ENCODE measurements around the gene SPDYC.
"Not testable (repeated sequence)": the region's sequence is repeated elsewhere in the genome, so short reads cannot be mapped to it uniquely, and the experiment has no call there.

Gene SPDYC

DNA sequence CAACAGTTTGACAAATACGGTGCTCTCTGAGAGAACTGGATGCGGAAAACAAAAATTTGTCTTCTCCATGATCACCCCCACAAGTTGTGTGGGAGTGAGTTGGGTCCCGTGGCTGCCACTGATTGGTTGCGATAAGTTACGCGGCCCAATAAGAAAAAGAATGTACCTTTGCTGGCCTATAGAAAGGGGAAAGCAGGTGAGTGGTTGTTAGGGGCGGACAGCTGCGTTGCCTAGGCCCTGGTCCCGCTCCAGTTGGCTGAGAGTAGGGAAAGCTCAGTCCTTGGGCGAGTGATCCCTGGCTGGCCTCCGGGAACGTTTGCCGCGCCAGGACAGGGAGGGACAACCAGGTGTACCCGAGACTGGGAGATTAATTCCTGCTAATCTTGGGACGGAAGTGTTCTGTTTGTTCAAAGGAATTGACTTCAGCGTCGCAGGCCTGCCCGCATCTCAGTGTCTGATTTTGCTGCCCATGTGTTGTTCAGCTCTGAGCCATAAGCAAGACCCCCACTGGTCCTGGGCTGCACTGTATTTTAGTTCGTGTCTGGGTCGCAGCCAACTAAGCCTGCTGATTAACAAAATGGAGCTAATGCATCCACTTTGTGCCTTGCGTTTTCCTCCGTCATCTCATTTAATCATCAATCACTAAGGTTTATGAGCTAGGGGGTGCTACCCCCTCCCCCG is 34.9 kb upstream of the SPDYC start:
- Histone ChIP-seq H3K4me1 (ENCODE audit: control insufficient read depth, insufficient read depth, low read length) (peaks cover 9% of the 10 kb centered on the region), H3K27me3 (ENCODE audit: control insufficient read depth, insufficient read depth, low read length) (no peaks in the 10 kb centered on the region), H3K27ac (ENCODE audit: low read depth, low read length) (peak overlapping the region; percentile 98), H3K36me3 (ENCODE audit: control insufficient read depth, insufficient read depth, low read length) (peaks cover 28% of the 10 kb centered on the region), H3K9me3 (ENCODE audit: control insufficient read depth, insufficient read depth, low read length) (no peaks in the 10 kb centered on the region), H3K4me3 (ENCODE audit: low read depth, low read length) (peak overlapping the region; percentile 83), H3K9ac (ENCODE audit: low read depth, low read length) (peak overlapping the region; percentile 98)

DNA sequence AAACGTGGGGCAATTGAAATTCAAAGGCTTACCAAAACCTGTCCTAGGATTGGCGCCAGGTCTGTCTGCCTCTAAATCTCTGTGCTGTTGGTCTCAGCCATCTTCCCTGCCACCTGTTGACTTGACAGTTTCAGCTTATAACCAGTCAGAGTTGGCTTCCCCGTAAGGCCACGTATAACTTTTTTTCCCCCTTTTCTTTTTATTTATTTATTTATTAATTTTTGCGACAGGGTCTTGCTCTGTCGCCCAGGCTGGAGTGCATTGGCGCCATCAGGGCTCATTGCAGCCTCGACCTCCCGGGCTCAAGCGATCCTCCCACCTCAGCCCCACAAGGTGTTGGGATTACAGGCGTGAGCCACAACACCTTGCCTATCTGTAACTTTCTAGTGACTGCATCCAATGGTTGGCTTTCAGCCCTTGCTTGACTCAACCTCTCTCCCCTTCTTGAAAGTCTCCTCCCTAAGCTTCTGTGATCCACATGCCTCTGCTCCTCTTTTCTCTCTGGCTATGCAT is 34.3 kb upstream of the SPDYC start:
- Histone ChIP-seq H3K4me3 (ENCODE audit: low read depth, low read length) (peak overlapping the region; percentile 83), H3K9me3 (ENCODE audit: control insufficient read depth, insufficient read depth, low read length) (no peaks in the 10 kb centered on the region), H3K27me3 (ENCODE audit: control insufficient read depth, insufficient read depth, low read length) (no peaks in the 10 kb centered on the region), H3K36me3 (ENCODE audit: control insufficient read depth, insufficient read depth, low read length) (peaks cover 24% of the 10 kb centered on the region), H3K9ac (ENCODE audit: low read depth, low read length) (peak overlapping the region; percentile 98; the same call in 1 of the 2 replicates), H3K27ac (ENCODE audit: low read depth, low read length) (peak overlapping the region; percentile 98), H3K4me1 (ENCODE audit: control insufficient read depth, insufficient read depth, low read length) (peaks cover 9% of the 10 kb centered on the region)

DNA sequence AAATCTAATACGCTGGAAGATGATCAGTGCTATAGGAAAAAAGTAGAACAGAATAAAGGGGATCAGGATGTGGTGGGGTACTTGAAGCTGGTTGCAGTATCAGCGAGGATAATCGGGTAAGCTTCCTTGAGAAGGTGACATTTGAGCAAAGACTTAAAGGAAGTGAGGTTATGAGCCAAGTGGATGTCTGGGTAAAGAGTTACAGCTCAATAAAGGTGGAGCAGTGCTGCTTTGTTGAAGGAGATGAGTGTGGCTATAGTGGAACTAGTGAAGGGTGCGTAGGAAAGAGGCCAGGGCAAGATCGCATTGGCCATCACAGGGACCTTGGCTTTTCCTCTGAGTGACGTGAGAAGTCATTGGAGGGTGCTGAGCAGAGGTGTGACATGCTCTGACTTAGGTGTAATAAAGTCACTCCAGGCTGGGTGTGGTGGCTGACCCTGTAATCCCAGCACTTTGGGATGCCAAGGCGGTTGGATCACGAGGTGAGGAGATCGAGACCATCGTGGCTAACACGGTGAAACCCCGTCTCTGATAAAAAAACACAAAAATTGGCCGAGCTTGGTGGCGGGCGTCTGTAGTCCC is 33.4 kb upstream of the SPDYC start:
- Histone ChIP-seq H3K9me3 (ENCODE audit: control insufficient read depth, insufficient read depth, low read length) (no peaks in the 10 kb centered on the region), H3K4me3 (ENCODE audit: low read depth, low read length) (no peak overlapping the region)

DNA sequence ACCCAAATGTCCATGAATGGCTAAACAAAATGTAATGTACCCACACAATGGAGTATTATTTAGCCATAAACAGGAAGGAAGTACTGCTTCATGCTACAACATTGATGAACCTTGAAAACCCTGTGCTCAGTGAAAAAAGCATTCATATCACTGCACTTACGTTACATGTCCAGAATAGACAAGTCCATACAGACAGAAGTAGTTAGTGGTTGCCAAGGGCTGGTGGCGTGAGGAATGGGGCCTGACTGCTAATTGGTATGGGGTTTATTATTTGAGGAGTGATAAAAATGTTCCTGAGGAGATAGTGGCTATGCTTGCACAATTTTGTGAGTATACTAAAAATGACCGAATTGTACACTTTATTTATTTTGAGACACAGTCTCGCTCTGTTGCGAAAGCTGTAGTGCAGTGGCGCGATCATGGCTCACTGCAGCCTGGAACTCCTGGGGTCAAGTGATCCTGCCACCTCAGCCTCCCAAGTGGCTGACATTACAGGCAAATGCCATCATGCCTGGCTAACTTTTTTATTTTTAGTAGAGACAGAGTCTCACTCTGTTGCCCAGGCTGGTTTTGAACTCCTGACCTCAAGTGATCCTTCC is 28.0 kb upstream of the SPDYC start:
- Histone ChIP-seq H3K27me3 (ENCODE audit: control insufficient read depth, insufficient read depth, low read length) (no peaks in the 10 kb centered on the region), H3K36me3 (ENCODE audit: control insufficient read depth, insufficient read depth, low read length) (no peaks in the 10 kb centered on the region), H3K9me3 (ENCODE audit: control insufficient read depth, insufficient read depth, low read length) (no peaks in the 10 kb centered on the region), H3K4me3 (ENCODE audit: low read depth, low read length) (no peak overlapping the region), H3K4me1 (ENCODE audit: control insufficient read depth, insufficient read depth, low read length) (no peaks in the 10 kb centered on the region), H3K9ac (ENCODE audit: low read depth, low read length) (no peak overlapping the region), H3K27ac (ENCODE audit: low read depth, low read length) (no peak overlapping the region)

More for the DNA sequence above, 33.4 kb upstream of the SPDYC start:
- Histone ChIP-seq H3K27me3 (ENCODE audit: control insufficient read depth, insufficient read depth, low read length) (no peaks in the 10 kb centered on the region), H3K4me1 (ENCODE audit: control insufficient read depth, insufficient read depth, low read length) (peaks cover 9% of the 10 kb centered on the region), H3K27ac (ENCODE audit: low read depth, low read length) (no peak overlapping the region), H3K9ac (ENCODE audit: low read depth, low read length) (no peak overlapping the region), H3K36me3 (ENCODE audit: control insufficient read depth, insufficient read depth, low read length) (peaks cover 14% of the 10 kb centered on the region)

DNA sequence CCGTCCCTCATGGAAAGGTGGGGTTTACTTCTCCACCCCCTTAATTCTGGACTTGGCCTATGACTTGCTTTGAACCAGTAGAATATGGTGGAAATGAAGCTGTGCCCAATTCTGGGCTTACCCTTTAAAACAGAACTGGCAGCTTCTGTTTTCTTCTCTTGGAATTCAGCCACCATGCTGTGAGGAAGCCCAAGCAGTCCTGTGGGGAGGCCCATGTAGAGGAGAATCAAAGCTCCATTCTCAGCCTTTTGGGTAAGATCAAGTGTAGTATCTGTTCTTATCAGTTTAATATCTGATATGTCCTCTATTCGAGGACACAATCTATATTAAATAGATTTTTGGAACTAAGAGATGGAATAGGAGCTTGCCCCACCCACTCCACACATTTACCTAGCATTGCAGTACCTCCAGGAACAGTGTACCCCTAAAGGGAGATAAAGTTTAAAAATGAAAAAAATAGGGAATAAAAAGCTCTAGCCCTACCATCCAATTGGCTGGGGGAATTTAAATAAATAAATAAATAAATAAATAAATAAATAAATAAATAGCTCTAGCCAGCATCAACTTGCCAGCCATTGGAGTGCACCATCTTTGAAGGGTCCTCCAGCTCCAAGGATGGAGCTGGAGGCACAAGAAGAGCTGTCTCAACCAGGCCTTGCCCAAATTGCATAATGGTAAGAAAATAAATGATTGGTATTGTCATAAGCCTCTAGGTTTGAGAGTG is 22.5 kb upstream of the SPDYC start:
- H3K36me3 ChIP-seq (ENCODE audit: control insufficient read depth, insufficient read depth, low read length): no peaks in the 10 kb centered on the region
- no peaks in the 10 kb centered on the region for H3K9me3 ChIP-seq (ENCODE audit: control insufficient read depth, insufficient read depth, low read length)
- no peak overlapping the region for H3K9ac ChIP-seq (ENCODE audit: low read depth, low read length)
- no peaks in the 10 kb centered on the region for H3K27me3 ChIP-seq (ENCODE audit: control insufficient read depth, insufficient read depth, low read length)
- H3K27ac ChIP-seq (ENCODE audit: low read depth, low read length): no peak overlapping the region
- no peaks in the 10 kb centered on the region for H3K4me1 ChIP-seq (ENCODE audit: control insufficient read depth, insufficient read depth, low read length)
- H3K4me3 ChIP-seq (ENCODE audit: low read depth, low read length): no peak overlapping the region

DNA sequence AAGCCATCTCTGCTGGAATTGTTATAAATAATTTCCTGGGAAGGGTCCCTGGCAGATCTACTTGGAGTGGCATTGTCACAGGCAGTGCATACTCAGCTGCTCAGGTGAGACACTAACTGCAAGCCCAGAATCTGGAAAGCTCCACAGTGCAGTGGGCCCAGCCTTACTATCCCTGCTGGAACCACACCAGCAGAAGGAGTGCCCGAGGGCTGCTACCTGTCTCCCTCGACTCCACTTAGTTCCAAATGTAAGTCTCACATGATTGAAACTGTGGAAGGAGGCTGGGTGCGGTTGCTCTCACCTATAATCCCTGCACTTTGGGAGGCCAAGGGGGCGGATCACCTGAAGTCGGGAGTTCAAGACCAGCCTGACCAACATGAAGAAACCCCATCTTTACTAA is 21.4 kb upstream of the SPDYC start:
- Histone ChIP-seq H3K9me3 (ENCODE audit: control insufficient read depth, insufficient read depth, low read length) (no peaks in the 10 kb centered on the region), H3K36me3 (ENCODE audit: control insufficient read depth, insufficient read depth, low read length) (no peaks in the 10 kb centered on the region), H3K4me1 (ENCODE audit: control insufficient read depth, insufficient read depth, low read length) (no peaks in the 10 kb centered on the region), H3K4me3 (ENCODE audit: low read depth, low read length) (no peak overlapping the region), H3K9ac (ENCODE audit: low read depth, low read length) (no peak overlapping the region), H3K27me3 (ENCODE audit: control insufficient read depth, insufficient read depth, low read length) (no peaks in the 10 kb centered on the region), H3K27ac (ENCODE audit: low read depth, low read length) (no peak overlapping the region)

DNA sequence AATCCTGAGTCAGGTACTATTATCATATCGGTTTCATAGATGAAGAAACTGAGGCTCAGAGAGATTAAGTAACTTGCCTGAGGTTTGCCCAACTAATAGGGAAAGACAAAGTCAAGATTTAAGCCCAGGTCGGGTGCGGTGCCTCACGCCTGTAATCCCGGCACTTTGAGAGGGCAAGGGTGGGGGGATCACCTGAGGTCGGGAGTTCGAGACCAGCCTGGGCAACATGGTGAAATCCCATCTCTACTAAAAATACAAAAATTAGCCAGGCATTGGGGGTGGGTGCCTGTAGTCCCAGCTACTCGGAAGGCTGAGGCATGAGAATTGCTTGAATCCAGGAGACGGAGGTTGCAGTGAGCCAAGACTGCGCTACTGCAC is 19.9 kb upstream of the SPDYC start:
- H3K9ac ChIP-seq (ENCODE audit: low read depth, low read length); H3K36me3 ChIP-seq (ENCODE audit: control insufficient read depth, insufficient read depth, low read length); H3K27ac ChIP-seq (ENCODE audit: low read depth, low read length); H3K27me3 ChIP-seq (ENCODE audit: control insufficient read depth, insufficient read depth, low read length); H3K4me1 ChIP-seq (ENCODE audit: control insufficient read depth, insufficient read depth, low read length); H3K4me3 ChIP-seq (ENCODE audit: low read depth, low read length); H3K9me3 ChIP-seq (ENCODE audit: control insufficient read depth, insufficient read depth, low read length): not testable (repeated sequence)

DNA sequence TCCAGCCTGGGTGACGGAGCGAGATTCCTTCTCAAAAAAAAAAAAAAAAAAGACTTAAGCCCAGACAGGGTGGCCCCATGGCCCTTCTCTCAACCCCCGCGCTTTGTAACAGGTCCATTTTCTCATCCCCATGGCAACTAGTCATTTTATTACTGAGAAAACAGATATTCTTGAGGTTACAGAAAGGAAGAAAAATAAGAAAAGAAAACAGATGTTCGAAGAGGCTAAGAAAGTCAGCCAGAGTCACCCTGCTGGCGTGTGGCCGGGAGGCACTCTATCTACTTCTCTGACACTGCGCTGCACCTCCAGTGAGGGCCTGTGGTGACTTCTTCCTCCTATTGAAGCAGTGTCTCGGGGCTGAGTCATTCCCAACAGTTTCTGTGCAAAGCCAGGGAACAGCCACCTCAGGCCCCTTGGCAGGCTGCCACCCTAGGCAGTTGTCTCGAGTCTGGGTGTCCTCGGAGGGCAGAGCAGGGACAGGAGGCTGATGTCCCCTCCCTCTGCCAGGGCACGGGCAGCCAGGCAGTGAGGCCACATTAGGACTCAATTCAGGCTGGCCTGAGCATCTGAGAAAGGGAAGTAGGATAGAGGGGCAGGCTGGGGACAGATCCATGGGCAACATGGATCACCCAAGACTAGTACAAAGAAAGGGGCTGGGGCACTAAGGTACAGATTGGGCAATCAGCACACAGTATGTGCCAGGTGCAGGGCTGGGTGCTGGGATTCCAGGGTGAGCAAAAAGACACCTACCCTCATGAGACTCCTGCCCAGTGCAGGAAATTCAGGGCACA is 19.3 kb upstream of the SPDYC start:
- H3K9me3 ChIP-seq (ENCODE audit: control insufficient read depth, insufficient read depth, low read length): no peaks in the 10 kb centered on the region
- no peaks in the 10 kb centered on the region for H3K4me1 ChIP-seq (ENCODE audit: control insufficient read depth, insufficient read depth, low read length)
- H3K36me3 ChIP-seq (ENCODE audit: control insufficient read depth, insufficient read depth, low read length): no peaks in the 10 kb centered on the region
- H3K27ac ChIP-seq (ENCODE audit: low read depth, low read length): no peak overlapping the region
- H3K9ac ChIP-seq (ENCODE audit: low read depth, low read length): no peak overlapping the region
- H3K27me3 ChIP-seq (ENCODE audit: control insufficient read depth, insufficient read depth, low read length): no peaks in the 10 kb centered on the region
- no peak overlapping the region for H3K4me3 ChIP-seq (ENCODE audit: low read depth, low read length)

DNA sequence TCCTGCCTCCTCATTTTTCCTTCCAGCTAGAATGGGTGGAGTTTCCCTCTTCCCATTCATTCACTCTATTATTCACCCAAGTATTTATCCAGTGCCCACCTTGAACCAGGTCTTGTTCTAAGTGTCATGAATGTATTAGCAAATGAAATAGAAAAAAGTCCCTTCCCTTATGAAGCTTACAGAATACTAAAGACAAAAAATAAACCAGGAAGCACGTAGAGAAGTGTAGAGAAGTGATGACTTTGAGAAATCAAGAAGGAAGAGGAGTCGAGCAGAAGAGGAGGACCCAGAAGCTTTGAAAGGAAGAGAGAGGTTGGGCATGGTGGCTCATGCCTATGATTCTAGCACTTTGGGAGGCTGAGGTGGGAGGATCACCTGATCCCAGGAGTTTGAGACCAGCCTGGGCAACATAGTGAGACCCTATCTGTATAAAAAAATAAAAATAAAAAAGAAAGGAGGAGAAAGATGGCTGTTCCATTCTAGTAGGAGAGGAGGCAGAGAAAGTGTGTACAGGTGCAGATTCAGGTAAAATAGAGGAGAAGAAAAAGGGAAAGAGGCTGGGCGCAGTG is 18.6 kb upstream of the SPDYC start:
- Histone ChIP-seq H3K4me1 (ENCODE audit: control insufficient read depth, insufficient read depth, low read length) (no peaks in the 10 kb centered on the region), H3K9me3 (ENCODE audit: control insufficient read depth, insufficient read depth, low read length) (no peaks in the 10 kb centered on the region), H3K4me3 (ENCODE audit: low read depth, low read length) (no peak overlapping the region), H3K36me3 (ENCODE audit: control insufficient read depth, insufficient read depth, low read length) (no peaks in the 10 kb centered on the region), H3K27me3 (ENCODE audit: control insufficient read depth, insufficient read depth, low read length) (no peaks in the 10 kb centered on the region), H3K9ac (ENCODE audit: low read depth, low read length) (no peak overlapping the region), H3K27ac (ENCODE audit: low read depth, low read length) (no peak overlapping the region)

DNA sequence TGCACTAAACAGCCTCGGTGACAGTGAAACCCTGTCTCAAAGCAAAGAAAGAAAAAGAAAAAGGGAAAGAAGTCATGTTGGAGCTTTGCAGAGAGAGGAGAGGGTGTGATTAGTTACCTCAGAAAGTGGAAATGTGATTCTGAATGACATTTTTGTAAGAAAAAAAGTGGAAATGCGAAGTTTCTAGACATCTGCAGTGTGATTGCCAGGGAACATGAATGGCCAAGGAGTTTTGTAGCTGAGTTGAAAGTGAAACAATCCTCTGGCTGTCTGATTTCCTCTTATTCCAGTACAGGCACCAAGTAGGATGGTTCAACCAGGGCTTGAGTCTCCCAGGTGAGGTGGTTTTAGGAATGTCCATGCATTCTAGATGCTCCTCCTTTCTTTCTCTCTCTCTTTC is 17.9 kb upstream of the SPDYC start:
- no peaks in the 10 kb centered on the region for H3K36me3 ChIP-seq (ENCODE audit: control insufficient read depth, insufficient read depth, low read length)
- H3K4me1 ChIP-seq (ENCODE audit: control insufficient read depth, insufficient read depth, low read length): no peaks in the 10 kb centered on the region
- H3K9me3 ChIP-seq (ENCODE audit: control insufficient read depth, insufficient read depth, low read length): no peaks in the 10 kb centered on the region
- H3K4me3 ChIP-seq (ENCODE audit: low read depth, low read length): no peak overlapping the region
- no peak overlapping the region for H3K9ac ChIP-seq (ENCODE audit: low read depth, low read length)
- H3K27ac ChIP-seq (ENCODE audit: low read depth, low read length): no peak overlapping the region
- H3K27me3 ChIP-seq (ENCODE audit: control insufficient read depth, insufficient read depth, low read length): no peaks in the 10 kb centered on the region
